Uterus (tissue), 4 donors: ENCODE results near the gene CC2D2A. TPM values are rescaled to one million over a fixed set of nuclear protein-coding genes. Genes with fewer than 3 reads are reported as not detected.
"Not testable (repeated sequence)": the region's sequence is repeated elsewhere in the genome, so short reads cannot be mapped to it uniquely, and the experiment has no call there.

Source experiments
- DNase-seq, 2 donors: peaks; one replicate each; pipeline ENCODE4 v3.0.0-alpha.2; 2019 to 2020
- H3K27ac ChIP-seq, 2 donors: fragments of 200-600 bp; sonication (generic); 1 replicate in 1 of 2; 2 replicates in 1 of 2; pipeline ENCODE4 v1.5.1; 2016 to 2018
- H3K27me3 ChIP-seq, 2 donors: fragments of 200-600 bp; sonication (generic); one replicate each; pipeline ENCODE4 v1.5.1; 2018 to 2019; ENCODE audit warnings: control low read depth in 1 of 2
- H3K36me3 ChIP-seq, 2 donors: fragments of 200-600 bp; sonication (generic); one replicate each; pipeline ENCODE4 v1.5.1; 2019; ENCODE audit warnings: control low read depth in 1 of 2
- H3K4me1 ChIP-seq, 2 donors: fragments of 200-600 bp; sonication (generic); one replicate each; pipeline ENCODE4 v1.5.1; 2018 to 2019; ENCODE audit warnings: control low read depth in 1 of 2
- H3K4me3 ChIP-seq, 2 donors: fragments of 200-600 bp; sonication (generic); 1 replicate in 1 of 2; 2 replicates in 1 of 2; pipeline ENCODE4 v1.5.1; 2018 to 2019; ENCODE audit warnings: mild to moderate bottlenecking in 1 of 2
- H3K9me3 ChIP-seq, 2 donors: fragments of 200-600 bp; sonication (generic); one replicate each; pipeline ENCODE4 v1.5.1; 2019; ENCODE audit warnings: control low read depth in 1 of 2
- POLR2A ChIP-seq, 2 donors: fragments of 450-650 bp; IDR thresholded peaks; one replicate each; pipeline ENCODE4 v1.6.1; 2016; ENCODE audit warnings: antibody characterized with exemption in 2 of 2, mild to moderate bottlenecking in 1 of 2, moderate library complexity in 1 of 2
- intact Hi-C: fragments of 100-400 bp; cut with DNase I; formaldehyde crosslinking; loops from one replicate; pipeline ENCODE4 v1.15.1; 2023; ENCODE audit warnings: low total_unique reads
- total RNA-seq, 4 donors: library from RNA; depleted of rRNA in 3 of 4; stranded (reverse); fragments of >200 nt in 3 of 4; gene quantifications; one replicate each; pipeline versions ENCODE4 v1.1.0 to v1.2.4, GENCODE V29; 2014 to 2023
- TF ChIP-seq, protein P1 (sequence below), 4 experiments: fragments of 200-600 bp in 2 of 4; fragments of 450-650 bp in 2 of 4; sonication (generic) in 2 of 4; IDR thresholded peaks; one replicate each; pipeline ENCODE4 v1.5.1; 2016 to 2019; ENCODE audit warnings: antibody characterized with exemption in 4 of 4, mild to moderate bottlenecking in 2 of 4, moderate library complexity in 1 of 4
- donor health status: DM: yes; HTN: yes; CAD: no.

CC2D2A gene
- total RNA-seq, 4 donors from 2014 or later, result 16.8 to 54.4 (median 33.9) TPM

DNA sequence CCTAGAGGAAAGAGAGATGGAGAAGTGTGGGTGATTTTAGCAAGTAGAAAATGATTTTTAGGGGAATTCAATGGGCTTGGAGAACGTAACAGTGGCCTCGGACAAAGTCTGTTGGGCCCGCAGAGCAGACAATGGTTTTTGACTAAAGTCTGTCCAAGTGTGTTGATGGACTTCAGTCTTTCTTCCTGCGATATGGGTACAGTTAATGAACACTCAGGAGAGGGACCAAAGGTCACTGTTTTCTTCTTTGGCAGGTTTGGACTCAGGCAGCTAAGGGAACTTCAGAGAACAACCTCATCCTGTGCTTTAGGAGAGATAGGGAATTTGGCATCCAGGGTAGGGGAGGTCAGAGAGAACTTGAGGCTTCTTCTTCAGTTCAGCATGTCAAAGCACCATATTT is 38.0 kb downstream of the CC2D2A start:
- no peaks in the 10 kb centered on the region for H3K4me1 ChIP-seq
- H3K27me3 ChIP-seq, result no peaks in the 10 kb centered on the region
- no peaks in the 10 kb centered on the region for H3K36me3 ChIP-seq
- DNase-seq, result no peak
- no peaks in the 10 kb centered on the region for H3K9me3 ChIP-seq
- intact Hi-C loops, result no loop called here
- no peak overlapping the region for H3K27ac ChIP-seq
- TF ChIP-seq, protein P1, sequence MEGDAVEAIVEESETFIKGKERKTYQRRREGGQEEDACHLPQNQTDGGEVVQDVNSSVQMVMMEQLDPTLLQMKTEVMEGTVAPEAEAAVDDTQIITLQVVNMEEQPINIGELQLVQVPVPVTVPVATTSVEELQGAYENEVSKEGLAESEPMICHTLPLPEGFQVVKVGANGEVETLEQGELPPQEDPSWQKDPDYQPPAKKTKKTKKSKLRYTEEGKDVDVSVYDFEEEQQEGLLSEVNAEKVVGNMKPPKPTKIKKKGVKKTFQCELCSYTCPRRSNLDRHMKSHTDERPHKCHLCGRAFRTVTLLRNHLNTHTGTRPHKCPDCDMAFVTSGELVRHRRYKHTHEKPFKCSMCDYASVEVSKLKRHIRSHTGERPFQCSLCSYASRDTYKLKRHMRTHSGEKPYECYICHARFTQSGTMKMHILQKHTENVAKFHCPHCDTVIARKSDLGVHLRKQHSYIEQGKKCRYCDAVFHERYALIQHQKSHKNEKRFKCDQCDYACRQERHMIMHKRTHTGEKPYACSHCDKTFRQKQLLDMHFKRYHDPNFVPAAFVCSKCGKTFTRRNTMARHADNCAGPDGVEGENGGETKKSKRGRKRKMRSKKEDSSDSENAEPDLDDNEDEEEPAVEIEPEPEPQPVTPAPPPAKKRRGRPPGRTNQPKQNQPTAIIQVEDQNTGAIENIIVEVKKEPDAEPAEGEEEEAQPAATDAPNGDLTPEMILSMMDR (IDR thresholded peaks at IDR 0.05), result no peak
- TF ChIP-seq POLR2A (IDR thresholded peaks at IDR 0.05), result no peak
- H3K4me3 ChIP-seq, result no peak overlapping the region

DNA sequence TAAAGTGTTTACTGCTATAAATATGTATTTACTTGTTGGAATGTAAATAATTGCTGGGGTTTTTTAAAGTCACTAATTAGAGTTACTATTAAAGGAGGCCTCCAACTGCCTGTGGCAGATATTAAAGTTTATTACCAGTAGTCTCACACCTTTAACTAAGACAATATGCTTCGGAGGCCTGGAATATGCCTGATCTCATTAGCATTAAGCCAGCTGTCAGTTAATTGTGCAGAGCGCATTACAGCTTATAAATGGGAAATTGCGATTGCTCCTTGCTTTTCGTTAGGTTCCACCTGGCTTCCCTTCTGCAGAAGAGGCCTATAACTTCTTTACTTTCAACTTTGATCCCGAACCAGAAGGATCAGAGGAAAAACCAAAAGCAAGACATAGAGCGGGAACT is 41.3 kb downstream of the CC2D2A start:
- no peak overlapping the region for H3K4me3 ChIP-seq

DNA sequence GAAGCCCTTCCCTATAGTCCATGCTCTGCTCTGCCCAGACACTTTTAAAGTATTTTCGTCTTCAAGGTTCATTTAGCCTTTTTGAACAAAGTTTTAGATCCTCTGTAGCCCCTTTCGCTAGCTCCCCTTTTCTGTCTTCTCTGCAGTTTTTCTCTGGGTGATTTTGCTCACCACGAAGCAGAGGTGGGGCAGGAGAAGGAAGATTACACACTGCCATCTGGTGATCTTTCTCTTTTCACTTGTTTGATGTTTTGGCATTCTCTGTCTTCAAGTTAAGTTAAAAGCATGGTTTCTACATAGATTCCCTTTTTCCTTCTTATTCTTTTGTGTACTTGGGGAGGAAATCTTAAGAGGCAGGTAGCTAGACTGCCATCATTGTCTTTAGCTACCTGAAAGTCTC is 43.9 kb downstream of the CC2D2A start:
- intact Hi-C loops, result no loop called here
- no peak overlapping the region for H3K27ac ChIP-seq
- no peaks in the 10 kb centered on the region for H3K4me1 ChIP-seq

More for the DNA sequence above, 41.3 kb downstream of the CC2D2A start:
- Histone ChIP-seq H3K27ac (no peak overlapping the region), H3K4me1 (no peaks in the 10 kb centered on the region), H3K27me3 (no peaks in the 10 kb centered on the region), H3K36me3 (no peaks in the 10 kb centered on the region), H3K9me3 (no peaks in the 10 kb centered on the region)
- intact Hi-C loops, result no loop called here
- DNase-seq, result no peak
- TF ChIP-seq, protein P1 (IDR thresholded peaks at IDR 0.05), result no peak
- no peak for TF ChIP-seq POLR2A (IDR thresholded peaks at IDR 0.05)

DNA sequence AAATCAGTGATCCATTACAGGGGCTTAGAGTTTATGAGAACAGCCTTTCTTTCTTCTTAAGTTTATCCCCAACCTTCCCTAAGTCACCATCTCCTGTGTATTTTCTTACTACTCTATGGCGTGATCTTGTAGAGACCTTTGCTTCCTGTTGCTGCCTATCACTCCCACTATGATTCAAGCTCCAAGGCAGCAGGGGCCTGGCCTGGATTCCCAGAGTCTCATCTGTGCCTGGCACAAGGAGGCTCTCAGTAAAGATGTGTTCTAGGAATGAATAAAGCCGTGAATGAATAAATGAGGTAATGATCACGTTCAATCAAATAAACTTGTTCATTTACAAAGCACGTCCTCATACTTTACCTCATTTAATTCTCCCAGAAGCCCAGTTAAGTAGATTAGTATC is 45.4 kb downstream of the CC2D2A start:
- Histone ChIP-seq H3K27ac (no peak overlapping the region), H3K27me3 (no peaks in the 10 kb centered on the region), H3K36me3 (no peaks in the 10 kb centered on the region), H3K4me3 (no peak overlapping the region), H3K4me1 (no peaks in the 10 kb centered on the region), H3K9me3 (no peaks in the 10 kb centered on the region)
- no peak for DNase-seq
- TF ChIP-seq, protein P1 (IDR thresholded peaks at IDR 0.05), result no peak
- no peak for TF ChIP-seq POLR2A (IDR thresholded peaks at IDR 0.05)
- intact Hi-C loops, result no loop called here

More for the DNA sequence above, 43.9 kb downstream of the CC2D2A start:
- TF ChIP-seq, protein P1 (IDR thresholded peaks at IDR 0.05), result peak in 2 of 4 experiments; percentile 9 to 17
- no peak for TF ChIP-seq POLR2A (IDR thresholded peaks at IDR 0.05)
- Histone ChIP-seq H3K27me3 (no peaks in the 10 kb centered on the region), H3K9me3 (no peaks in the 10 kb centered on the region), H3K36me3 (no peaks in the 10 kb centered on the region), H3K4me3 (no peak overlapping the region)
- DNase-seq, result no peak

DNA sequence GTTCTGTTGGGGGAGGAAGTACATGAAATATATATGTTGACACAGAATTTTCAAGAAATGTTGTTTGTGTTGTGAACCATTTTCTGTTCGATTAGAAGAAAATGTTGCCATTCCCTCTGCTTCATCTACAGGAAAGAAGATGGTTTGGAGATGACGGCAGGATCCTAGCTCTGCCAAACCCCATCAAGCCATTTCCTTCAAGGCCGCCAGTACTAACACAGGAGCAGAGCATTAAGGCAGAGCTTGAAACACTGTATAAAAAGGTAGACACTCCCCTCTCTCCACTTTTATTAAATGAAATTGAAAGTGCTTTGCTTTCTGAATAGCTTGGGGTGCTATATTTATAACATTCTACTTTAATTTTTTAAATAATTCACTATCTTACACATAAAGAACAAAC is 46.8 kb downstream of the CC2D2A start:
- Histone ChIP-seq H3K9me3 (no peaks in the 10 kb centered on the region), H3K4me3 (no peak overlapping the region), H3K4me1 (no peaks in the 10 kb centered on the region), H3K27me3 (no peaks in the 10 kb centered on the region), H3K27ac (no peak overlapping the region), H3K36me3 (no peaks in the 10 kb centered on the region)
- intact Hi-C loops, result no loop called here
- DNase-seq, result no peak
- no peak for TF ChIP-seq POLR2A (IDR thresholded peaks at IDR 0.05)
- TF ChIP-seq, protein P1 (IDR thresholded peaks at IDR 0.05), result no peak

DNA sequence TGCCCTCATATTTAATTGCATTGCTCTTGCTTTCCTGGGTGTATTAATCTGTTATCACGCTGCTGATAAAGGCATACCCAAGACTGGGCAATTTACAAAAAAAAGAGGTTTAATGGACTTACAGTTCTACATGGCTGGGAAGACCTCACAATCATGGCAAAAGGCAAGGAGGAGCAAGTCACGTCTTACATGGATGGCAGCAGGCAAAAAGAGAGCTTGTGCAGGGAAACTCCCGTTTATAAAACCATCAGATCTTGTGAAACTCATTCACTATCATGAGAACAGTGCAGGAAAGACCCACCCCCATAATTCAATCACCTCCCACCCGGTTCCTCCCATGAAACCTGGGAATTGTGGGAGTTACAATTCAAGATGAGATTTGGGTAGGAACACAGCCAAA is 48.0 kb downstream of the CC2D2A start:
- H3K27me3 ChIP-seq, intact Hi-C loops, H3K4me1 ChIP-seq, H3K9me3 ChIP-seq, H3K36me3 ChIP-seq, H3K27ac ChIP-seq, H3K4me3 ChIP-seq, DNase-seq: not testable (repeated sequence)
